Neural cell (in vitro differentiated cells): ENCODE measurements around the gene RUFY2.

Source experiments
- EP300 ChIP-seq: fragments of 450-650 bp; conservative IDR thresholded peaks from 2 replicates; pipeline ENCODE4 v1.6.1; 2014; ENCODE audit warnings: antibody characterized with exemption, mild to moderate bottlenecking, moderate library complexity; ENCODE audit not compliant: poor library complexity, severe bottlenecking
- EZH2 ChIP-seq: fragments of 200-600, 300-800 bp; shearing (Covaris generic), sonication (generic); IDR thresholded peaks from 2 replicates; pipeline ENCODE4 v1.6.1; 2014; ENCODE audit warnings: antibody characterized with exemption, low read length, borderline replicate concordance, mild to moderate bottlenecking; ENCODE audit not compliant: insufficient read depth, poor library complexity, severe bottlenecking
- RAD21 ChIP-seq: fragments of 450-650 bp; conservative IDR thresholded peaks from 2 replicates; pipeline ENCODE4 v1.6.1; 2014; ENCODE audit warnings: antibody characterized with exemption, mild to moderate bottlenecking, moderate library complexity
- TF ChIP-seq, protein P1 (sequence below): fragments of 450-650 bp; IDR thresholded peaks from 2 replicates; pipeline ENCODE4 v1.5.1; 2014; ENCODE audit warnings: antibody characterized with exemption, mild to moderate bottlenecking, moderate library complexity; ENCODE audit not compliant: poor library complexity, severe bottlenecking

DNA sequence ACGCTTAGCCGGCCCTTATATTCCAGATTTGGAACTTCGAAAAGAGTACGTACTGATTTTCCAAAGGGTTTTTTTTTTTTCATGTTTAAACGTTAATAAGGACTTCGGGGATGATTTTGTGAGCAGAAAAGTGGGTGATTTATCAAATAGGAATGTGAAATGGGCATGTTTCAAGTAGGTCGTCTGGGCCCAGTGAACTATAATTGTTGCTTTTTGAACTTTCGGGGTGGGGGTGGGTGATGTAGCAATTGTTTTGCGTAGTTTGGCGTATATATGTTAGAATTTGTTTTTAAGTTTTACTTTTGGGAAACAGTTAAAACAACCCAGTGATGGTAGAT lies 74.0 kb downstream of the RUFY2 start:
- TF ChIP-seq RAD21 (no peak), EZH2 (no peak), EP300 (no peak)
- TF ChIP-seq, protein P1, sequence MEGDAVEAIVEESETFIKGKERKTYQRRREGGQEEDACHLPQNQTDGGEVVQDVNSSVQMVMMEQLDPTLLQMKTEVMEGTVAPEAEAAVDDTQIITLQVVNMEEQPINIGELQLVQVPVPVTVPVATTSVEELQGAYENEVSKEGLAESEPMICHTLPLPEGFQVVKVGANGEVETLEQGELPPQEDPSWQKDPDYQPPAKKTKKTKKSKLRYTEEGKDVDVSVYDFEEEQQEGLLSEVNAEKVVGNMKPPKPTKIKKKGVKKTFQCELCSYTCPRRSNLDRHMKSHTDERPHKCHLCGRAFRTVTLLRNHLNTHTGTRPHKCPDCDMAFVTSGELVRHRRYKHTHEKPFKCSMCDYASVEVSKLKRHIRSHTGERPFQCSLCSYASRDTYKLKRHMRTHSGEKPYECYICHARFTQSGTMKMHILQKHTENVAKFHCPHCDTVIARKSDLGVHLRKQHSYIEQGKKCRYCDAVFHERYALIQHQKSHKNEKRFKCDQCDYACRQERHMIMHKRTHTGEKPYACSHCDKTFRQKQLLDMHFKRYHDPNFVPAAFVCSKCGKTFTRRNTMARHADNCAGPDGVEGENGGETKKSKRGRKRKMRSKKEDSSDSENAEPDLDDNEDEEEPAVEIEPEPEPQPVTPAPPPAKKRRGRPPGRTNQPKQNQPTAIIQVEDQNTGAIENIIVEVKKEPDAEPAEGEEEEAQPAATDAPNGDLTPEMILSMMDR: peak; percentile 21
